Pulmonary artery endothelial cell (primary cell): ENCODE results near the gene ACY1. TPM values are rescaled to one million over a fixed set of nuclear protein-coding genes. Genes with fewer than 3 reads are reported as not detected.
"Not testable (repeated sequence)": the region's sequence is repeated elsewhere in the genome, so short reads cannot be mapped to it uniquely, and the experiment has no call there.

Experiments
- DNase-seq: peaks from one replicate; pipeline ENCODE4 v3.0.0-alpha.2; 2011; ENCODE audit warnings: low read depth, low spot score
- total RNA-seq: library from RNA; depleted of rRNA; stranded (reverse); fragments of >200 nt; gene quantifications from 2 replicates; pipeline ENCODE4 v1.2.3, GENCODE V29; 2014

The ACY1 gene
- total RNA-seq, 1 donor from 2014 or later, result 23.7 TPM

GRCh38 chr3:52023860-52024764 lies 40.8 kb downstream of the ACY1 start:
- DNase-seq, result no peak

DNA sequence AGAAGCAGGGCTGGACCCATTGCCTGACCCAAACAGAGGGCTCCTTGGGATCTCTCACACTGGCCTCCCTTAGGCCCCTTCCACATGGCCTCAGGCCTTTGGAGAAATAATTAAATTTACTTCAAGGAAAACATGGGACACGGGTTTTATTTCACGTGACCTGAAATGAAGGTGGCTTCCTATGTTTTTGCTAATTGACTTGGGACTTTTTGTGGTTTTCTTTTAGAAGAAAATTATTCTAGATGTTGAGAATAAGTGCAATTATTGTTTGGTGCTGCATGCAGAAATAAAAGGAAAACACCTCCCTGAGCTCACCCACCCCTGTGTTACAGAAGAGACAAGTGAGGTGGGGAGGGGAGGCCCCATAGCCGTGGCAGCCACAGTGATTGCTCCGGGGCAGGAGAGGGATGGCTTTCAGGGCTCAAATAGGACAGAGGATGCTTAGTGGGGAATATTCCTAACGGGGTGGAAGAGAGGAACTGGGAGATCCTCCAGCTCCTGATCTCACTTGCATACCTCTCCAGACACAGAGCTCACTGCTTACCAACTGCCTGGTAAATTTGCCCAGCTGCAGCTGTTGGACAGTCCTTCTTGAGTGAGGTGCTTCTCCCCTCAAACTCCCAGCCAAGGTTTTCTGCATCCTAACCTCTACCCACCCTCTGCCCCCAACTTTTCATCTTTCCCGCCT lies 41.6 kb downstream of the ACY1 start:
- DNase-seq, result no peak

DNA sequence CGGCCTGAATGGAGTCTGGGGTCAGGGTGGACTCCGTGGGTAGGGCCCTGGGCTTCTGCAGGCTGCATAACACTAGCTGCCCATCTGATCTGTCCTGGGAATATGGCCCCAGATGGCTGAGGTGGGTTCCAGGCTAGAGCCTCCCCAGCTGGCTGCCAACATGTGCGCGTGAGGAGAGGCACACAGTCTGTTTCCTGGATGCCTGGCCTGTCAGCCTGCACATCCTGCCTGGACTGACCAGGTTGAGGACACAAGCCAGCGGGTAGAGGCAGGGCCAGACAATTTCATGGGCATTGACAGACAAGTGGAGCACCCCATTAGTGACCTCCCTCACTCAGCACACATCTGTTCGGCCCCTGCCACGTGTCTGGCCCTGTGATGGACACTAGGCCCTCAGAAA lies 42.1 kb downstream of the ACY1 start:
- DNase-seq, result no peak

DNA sequence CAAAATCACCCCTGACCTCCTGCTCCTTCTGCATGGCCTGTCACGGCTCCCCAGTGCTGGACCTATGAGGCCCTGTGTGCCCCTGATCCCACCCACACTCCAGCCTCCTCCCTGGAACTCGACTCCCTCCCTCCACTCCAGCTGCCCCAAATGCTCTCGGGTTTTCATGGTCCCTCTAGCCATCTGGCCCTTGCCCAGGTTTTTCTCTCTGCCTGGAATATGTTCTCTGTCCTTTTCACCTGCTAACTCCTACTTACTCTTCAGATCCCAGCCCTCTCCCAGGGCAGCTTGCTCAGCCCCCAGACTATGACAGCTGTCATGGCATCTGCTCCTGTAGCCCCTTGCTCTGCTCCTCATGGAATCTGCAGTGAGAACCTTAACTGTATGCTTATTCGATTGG lies 42.7 kb downstream of the ACY1 start:
- DNase-seq, result no peak

DNA sequence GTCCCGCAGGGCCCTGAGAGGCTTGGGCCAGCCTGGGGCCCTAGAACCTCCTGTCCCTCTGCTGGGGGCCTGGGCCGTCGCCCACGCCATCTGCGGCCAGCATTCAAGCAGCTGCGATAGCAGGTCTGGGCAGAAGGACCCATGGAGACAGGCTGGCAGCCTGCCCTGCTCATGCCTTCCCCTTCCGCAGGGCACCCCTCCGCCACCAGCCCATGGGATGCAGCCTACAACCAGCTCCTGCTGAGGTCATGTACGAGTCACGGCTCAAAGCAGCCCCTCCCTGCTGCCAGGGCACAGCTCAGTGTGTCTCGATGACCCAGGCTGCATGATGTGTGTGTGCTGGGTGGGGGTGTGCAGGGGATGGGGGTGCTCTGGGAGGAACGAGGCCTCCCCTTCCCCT lies 45.2 kb downstream of the ACY1 start:
- no peak for DNase-seq

GRCh38 chr3:52029053-52029452 lies 45.7 kb downstream of the ACY1 start:
- no peak for DNase-seq

DNA sequence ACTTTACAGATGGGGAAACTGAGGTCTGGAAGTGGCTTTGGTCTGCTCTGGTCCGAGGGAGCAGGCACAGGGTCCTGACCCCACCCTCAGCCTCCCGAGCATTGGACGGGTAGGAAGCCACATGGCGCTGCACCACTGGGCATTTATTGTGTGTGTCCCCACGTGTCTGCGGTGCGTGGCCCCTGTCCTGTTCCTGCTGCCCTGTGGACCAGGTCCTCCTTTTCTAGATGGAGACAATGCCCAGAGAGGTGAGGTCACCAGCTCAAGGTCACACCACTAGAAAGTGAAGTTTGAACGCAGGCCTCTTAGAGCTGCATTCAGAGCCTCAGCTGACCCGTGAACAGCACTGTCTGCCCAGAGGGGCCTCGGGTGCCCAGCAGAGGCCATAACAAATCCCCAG lies 46.2 kb downstream of the ACY1 start:
- no peak for DNase-seq

DNA sequence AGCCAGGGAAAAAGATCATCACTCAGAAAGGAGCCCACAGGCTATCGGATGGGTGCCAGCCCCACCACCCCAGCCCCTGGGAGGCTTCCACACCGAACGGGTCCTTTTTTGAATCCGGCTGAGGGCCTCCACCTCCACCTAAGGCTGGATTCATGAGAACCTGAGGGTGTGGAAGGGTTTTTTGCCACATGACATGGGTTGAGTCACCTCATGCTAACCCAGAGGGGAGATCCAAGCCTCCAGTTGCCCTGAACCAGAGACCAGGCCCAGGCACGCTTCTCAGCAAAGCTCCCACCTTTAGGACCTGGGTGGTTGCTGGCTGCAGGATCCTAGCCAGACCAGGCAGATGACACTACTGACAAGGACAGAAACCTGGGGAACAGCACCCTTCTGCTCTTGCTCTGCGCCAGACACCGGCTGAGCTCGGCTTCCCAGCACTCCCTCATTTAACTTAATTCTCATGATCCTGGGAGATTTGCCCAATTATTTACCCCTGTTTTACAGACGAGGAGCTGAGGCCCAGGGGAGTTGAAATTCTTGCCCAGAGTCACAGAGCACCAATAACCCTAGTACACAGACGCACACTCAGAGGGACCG lies 47.5 kb downstream of the ACY1 start:
- DNase-seq, result no peak

DNA sequence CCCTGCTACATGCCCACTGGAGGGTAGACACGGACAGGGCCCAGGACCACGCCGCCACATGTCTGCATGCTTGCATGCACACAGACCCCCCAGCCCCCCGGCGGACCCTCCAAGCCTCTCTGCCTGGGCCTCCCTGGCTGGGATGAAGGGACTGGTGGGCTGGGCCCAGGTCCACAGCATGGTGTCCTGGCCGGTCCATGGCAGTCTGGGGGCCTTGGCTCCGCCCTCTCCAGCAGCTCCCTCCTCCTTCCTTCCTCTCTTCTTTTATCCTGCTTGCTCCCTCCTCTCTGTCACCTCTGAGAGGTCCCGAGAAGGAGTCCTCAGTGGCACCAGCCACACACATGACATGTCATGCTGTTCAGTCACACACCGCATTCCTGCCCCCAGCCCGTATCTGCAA lies 48.6 kb downstream of the ACY1 start:
- no peak for DNase-seq

DNA sequence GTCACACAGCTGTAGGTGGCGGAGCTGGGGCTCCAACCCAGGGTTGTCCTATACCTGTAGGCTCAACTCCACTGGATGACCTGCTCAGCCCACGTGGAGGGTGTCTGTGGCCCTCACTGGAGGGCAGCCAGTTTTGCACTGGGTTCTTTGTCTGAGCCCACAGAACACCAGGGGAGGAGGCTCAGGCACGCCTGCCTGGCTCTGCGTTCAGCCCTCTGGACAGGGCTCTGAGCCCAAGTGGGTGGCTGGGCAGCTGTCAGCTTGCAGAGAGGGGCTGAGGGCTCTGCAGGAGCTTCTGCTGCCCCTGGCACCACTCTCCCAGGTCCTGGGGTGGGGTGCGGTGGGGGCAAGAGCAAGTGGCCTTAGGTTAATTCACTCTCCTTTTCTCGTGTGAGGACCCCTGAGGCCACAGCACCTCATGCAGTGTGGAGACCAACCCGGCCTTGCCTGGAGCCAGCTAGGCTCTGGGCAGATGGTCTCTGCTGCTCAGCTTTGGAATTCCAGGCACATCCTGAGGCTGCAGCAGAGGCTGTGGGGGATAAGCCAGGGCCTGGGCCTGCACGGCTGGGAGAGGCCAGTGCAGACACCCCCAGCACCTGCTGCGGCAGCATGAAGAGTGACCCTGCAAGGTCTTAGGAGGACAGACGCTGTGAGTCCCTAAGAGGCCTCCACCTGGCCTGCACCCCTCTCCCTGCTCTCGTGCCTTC lies 49.5 kb downstream of the ACY1 start:
- no peak for DNase-seq

GRCh38 chr3:52033748-52034147 lies 50.4 kb downstream of the ACY1 start:
- not testable (repeated sequence) for DNase-seq

- DNase-seq, result no peak
These were observed 50.9 kb downstream of the ACY1 start for GRCh38 chr3:52034212-52034611.

GRCh38 chr3:52034651-52035050 lies 51.3 kb downstream of the ACY1 start:
- no peak for DNase-seq

DNA sequence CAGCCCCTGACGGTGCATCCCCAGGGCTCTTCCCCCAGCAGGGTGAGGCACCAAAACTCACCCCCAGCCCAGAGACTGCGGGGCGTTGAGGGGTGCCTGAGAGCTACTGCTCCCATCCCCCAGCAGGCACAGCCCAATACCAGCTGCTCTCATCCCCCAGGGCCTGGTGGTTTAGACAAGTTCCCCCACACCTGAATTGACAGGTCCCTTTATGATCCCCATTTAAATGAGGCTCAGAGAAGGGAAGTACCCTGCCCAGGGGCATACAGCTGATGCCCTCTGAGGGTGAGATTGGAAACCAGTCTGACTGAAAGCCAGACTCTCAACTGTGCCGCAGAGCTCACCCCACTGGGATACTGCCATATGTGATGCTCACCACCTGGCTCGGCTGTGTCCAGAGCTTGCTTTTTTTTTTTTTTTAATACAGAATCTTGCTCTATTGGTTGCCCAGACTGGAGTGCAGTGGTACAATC lies 52.9 kb downstream of the ACY1 start:
- DNase-seq, result no peak

GRCh38 chr3:52036829-52037228 lies 53.5 kb downstream of the ACY1 start:
- DNase-seq, result no peak

DNA sequence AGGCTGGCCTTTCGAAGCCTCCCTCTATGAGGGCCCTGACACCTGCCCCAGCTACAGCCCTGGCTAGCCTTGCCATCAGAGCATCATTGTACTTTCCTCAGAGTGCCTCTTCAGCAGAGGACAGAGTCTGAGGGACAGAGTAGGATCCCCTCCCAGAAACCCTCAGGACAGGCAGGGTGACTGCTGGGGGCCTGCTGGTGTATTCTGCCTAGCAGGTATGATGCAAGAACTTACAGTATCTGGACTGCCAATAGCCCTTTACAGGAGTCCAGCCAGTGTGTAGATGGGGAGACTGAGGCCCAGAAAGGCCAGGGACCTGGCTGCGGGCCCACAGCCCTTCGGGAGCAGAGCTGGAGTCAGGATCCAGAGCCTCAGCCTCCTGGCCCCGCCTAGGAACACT lies 54.0 kb downstream of the ACY1 start:
- no peak for DNase-seq

DNA sequence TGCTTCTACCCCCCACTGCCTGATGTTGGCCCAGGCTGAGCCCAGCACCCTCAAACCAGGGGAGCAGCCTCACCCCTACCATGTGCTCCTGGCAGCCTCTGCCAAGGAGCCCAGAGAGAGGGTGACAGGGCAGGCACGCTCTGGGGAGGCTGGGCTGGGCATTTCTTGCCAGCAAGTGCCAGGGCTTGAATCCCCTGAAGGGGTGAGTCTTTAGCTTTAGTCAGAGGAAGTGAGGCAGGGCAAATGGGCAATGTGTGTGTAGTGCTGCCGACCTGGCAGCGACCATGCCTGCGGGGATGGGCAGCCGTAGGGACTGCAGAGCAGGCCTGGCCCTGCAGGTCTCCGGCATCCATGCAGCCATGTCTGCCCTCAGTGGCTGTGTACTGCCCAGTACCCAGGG lies 54.9 kb downstream of the ACY1 start:
- no peak for DNase-seq

Other genes starting within 250 kb of the ACY1 start
- not detected in 2 replicates for gene IQCF6, start 204.3 kb upstream of the ACY1 start, total RNA-seq
- not detected in 2 replicates for gene IQCF2, start 121.9 kb upstream of the ACY1 start, total RNA-seq
- not detected in 2 replicates for gene IQCF5, start 107.9 kb upstream of the ACY1 start, total RNA-seq
- 0.13 TPM in 1 of 2 replicates, not detected in the other for gene IQCF1, start 80.2 kb upstream of the ACY1 start, total RNA-seq
- gene RRP9, start 41.6 kb upstream of the ACY1 start, total RNA-seq, result 33.2 and 50.7 TPM in 2 replicates
- 10.1 and 11.7 TPM in 2 replicates for gene PARP3, start 41.2 kb upstream of the ACY1 start, total RNA-seq
- 0.07 TPM in 2 replicates for gene GPR62, start 28.2 kb upstream of the ACY1 start, total RNA-seq
- gene PCBP4, start 16.1 kb upstream of the ACY1 start, total RNA-seq, result 31.1 and 32.2 TPM in 2 replicates
- 12.1 and 17.8 TPM in 2 replicates for gene ABHD14B, start 9.5 kb upstream of the ACY1 start, total RNA-seq
- 5.0 and 6.7 TPM in 2 replicates for gene ABHD14A, start 8.5 kb upstream of the ACY1 start, total RNA-seq
- gene RPL29, start 12.4 kb downstream of the ACY1 start, total RNA-seq, result 990 and 1,401 TPM in 2 replicates
- gene DUSP7, start 73.0 kb downstream of the ACY1 start, total RNA-seq, result 10.7 and 14.4 TPM in 2 replicates
- 14.9 and 21.2 TPM in 2 replicates for gene POC1A, start 170.9 kb downstream of the ACY1 start, total RNA-seq
- gene ALAS1, start 214.6 kb downstream of the ACY1 start, total RNA-seq, result 44.6 and 58.4 TPM in 2 replicates
- 0.04 TPM in 1 of 2 replicates, not detected in the other for gene TLR9, start 242.1 kb downstream of the ACY1 start, total RNA-seq